GM12878 (cell line): ENCODE data around the gene NLE1. TPM values are rescaled to one million over a fixed set of nuclear protein-coding genes. Genes with fewer than 3 reads are reported as not detected.

Experiments
- ATF2 ChIP-seq: IDR thresholded peaks from 2 replicates; pipeline ENCODE4 v1.6.1; 2012; ENCODE audit warnings: low read length, inconsistent platforms
- CREM ChIP-seq: IDR thresholded peaks from 2 replicates; pipeline ENCODE4 v1.6.1; 2014; ENCODE audit warnings: antibody characterized with exemption, low read depth
- EGR1 ChIP-seq, 2 experiments: IDR thresholded peaks; 1 replicate in 1 of 2; 2 replicates in 1 of 2; pipeline ENCODE4 v1.6.1; 2011 to 2012; ENCODE audit warnings: low read depth in 2 of 2, low read length in 2 of 2, borderline replicate concordance in 1 of 2, mild to moderate bottlenecking in 1 of 2, moderate library complexity in 1 of 2
- KLF5 ChIP-seq: fragments of 450-650 bp; IDR thresholded peaks from 2 replicates; pipeline ENCODE4 v1.6.1; 2014; ENCODE audit warnings: mild to moderate bottlenecking; ENCODE audit not compliant: partially characterized antibody
- MTA3 ChIP-seq: IDR thresholded peaks from 2 replicates; pipeline ENCODE4 v1.6.1; 2012; ENCODE audit warnings: low read length, inconsistent platforms, borderline replicate concordance
- NRF1 ChIP-seq: conservative IDR thresholded peaks from 2 replicates; pipeline ENCODE4 v1.6.1; 2011; ENCODE audit warnings: mild to moderate bottlenecking, low read depth, low read length, improper control_type of control experiment
- TBL1XR1 ChIP-seq: IDR thresholded peaks from 2 replicates; pipeline ENCODE4 v1.6.1; 2012; ENCODE audit warnings: low read depth, low read length, improper control_type of control experiment
- ZNF592 ChIP-seq: fragments of 450-650 bp; IDR thresholded peaks from 2 replicates; pipeline ENCODE4 v1.6.1; 2017; ENCODE audit warnings: mild to moderate bottlenecking, moderate library complexity
- ZZZ3 ChIP-seq: IDR thresholded peaks from 2 replicates; pipeline ENCODE4 v1.6.1; 2011; ENCODE audit warnings: low read depth; ENCODE audit not compliant: control insufficient read depth, insufficient read length
- polyA plus RNA-seq, 11 experiments: library from polyadenylated mRNA; depleted of rRNA in 4 of 11; unstranded in 6 of 11; stranded (reverse) in 5 of 11; fragments of >200 nt; fragmentation: Nextera tagmentation in 4 of 11; fragmentation: Illumina TruSeq in 1 of 11; extraction: Ambion mirVana in 4 of 11; extraction: Trizol in 1 of 11; gene quantifications; 1 replicate in 1 of 11; 2 replicates in 10 of 11; pipeline versions ENCODE4 v1.2.1 to v1.2.3, GENCODE V29; 2011 to 2016; ENCODE audit warnings: inconsistent platforms in 2 of 11, missing spikeins in 2 of 11, low read depth in 1 of 11
- total RNA-seq, 4 experiments: library from RNA; depleted of rRNA in 3 of 4; stranded (reverse); fragments of >200 nt in 3 of 4; fragmentation: Illumina TruSeq in 1 of 4; extraction: Trizol in 1 of 4; gene quantifications; 2 replicates each; pipeline versions ENCODE4 v1.2.1 to v1.2.3, GENCODE V29; 2013 to 2021
- TF ChIP-seq, protein P1 (sequence below): fragments of 450-650 bp; IDR thresholded peaks from 2 replicates; pipeline ENCODE4 v1.6.1; 2017; ENCODE audit warnings: borderline replicate concordance
- TF ChIP-seq, protein P2 (sequence below): IDR thresholded peaks from 2 replicates; pipeline ENCODE4 v1.6.1; 2011; ENCODE audit warnings: borderline replicate concordance, low read depth, mild to moderate bottlenecking, moderate library complexity, mixed read lengths, low read length; ENCODE audit not compliant: insufficient read depth; ENCODE audit errors: extremely low read length

Gene NLE1
- total and polyA plus RNA-seq, 10 of the 15 experiments (the other 5 are each of a cell fraction or from before 2014, with no cell fraction given): 2.4 to 33.5 (median 17.6) TPM

- no peak for TF ChIP-seq ATF2
- no peak for TF ChIP-seq ZNF592
- TF ChIP-seq KLF5: no peak
- TF ChIP-seq, protein P1, sequence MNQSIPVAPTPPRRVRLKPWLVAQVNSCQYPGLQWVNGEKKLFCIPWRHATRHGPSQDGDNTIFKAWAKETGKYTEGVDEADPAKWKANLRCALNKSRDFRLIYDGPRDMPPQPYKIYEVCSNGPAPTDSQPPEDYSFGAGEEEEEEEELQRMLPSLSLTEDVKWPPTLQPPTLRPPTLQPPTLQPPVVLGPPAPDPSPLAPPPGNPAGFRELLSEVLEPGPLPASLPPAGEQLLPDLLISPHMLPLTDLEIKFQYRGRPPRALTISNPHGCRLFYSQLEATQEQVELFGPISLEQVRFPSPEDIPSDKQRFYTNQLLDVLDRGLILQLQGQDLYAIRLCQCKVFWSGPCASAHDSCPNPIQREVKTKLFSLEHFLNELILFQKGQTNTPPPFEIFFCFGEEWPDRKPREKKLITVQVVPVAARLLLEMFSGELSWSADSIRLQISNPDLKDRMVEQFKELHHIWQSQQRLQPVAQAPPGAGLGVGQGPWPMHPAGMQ: no peak
- no peak for TF ChIP-seq MTA3
- no peak for TF ChIP-seq ZZZ3
- TF ChIP-seq CREM: no peak
- TF ChIP-seq, protein P2, sequence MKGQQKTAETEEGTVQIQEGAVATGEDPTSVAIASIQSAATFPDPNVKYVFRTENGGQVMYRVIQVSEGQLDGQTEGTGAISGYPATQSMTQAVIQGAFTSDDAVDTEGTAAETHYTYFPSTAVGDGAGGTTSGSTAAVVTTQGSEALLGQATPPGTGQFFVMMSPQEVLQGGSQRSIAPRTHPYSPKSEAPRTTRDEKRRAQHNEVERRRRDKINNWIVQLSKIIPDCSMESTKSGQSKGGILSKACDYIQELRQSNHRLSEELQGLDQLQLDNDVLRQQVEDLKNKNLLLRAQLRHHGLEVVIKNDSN: no peak
- no peak for TF ChIP-seq EGR1 (IDR thresholded peaks at IDR 0.05; ENCODE audit: borderline replicate concordance in 1 of 2, low read depth in 2 of 2, low read length in 2 of 2)
- no peak for TF ChIP-seq NRF1
- no peak for TF ChIP-seq TBL1XR1
- TF ChIP-seq, all 136 proteins: peak for 0
These were observed 5.3 kb upstream of the NLE1 start, which contains the start of gene UNC45B (continued) for GRCh38 chr17:35147375-35147905.
